H1 (cell line): ENCODE measurements around the gene MED13. TPM values are rescaled to one million over a fixed set of nuclear protein-coding genes. Genes with fewer than 3 reads are reported as not detected.

Source experiments
- CTCF ChIA-PET: fragments of 300-600 bp; sonication (Branson Sonifier 250); formaldehyde crosslinking; loops from one replicate; lab custom pipeline; 2021; ENCODE audit not compliant: partially characterized antibody; lab: Charles Lee
- POLR2A ChIA-PET: fragments of 300-600 bp; sonication (Branson Sonifier 250); formaldehyde crosslinking; loops from one replicate; lab custom pipeline; 2021; ENCODE audit warnings: inconsistent platforms; ENCODE audit not compliant: partially characterized antibody; lab: Charles Lee
- DNase-seq, 2 experiments: peaks; one replicate each; pipeline versions ENCODE4 v3.0.0 to v3.0.0-alpha.2; 2010 to 2022; ENCODE audit warnings: low spot score in 2 of 2, low read depth in 1 of 2, mixed read lengths in 1 of 2
- FAIRE-seq: peaks from 2 replicates; lab custom pipeline; 2011; peaks lifted over from hg19 to GRCh38; lab: Jason Lieb, UNC
- H2AFZ ChIP-seq: 2 replicates; pipeline ENCODE4 v1.8.1; 2012; ENCODE audit warnings: low read length, inconsistent platforms
- H2AK5ac ChIP-seq: 2 replicates; pipeline ENCODE4 v1.6.1; 2013; ENCODE audit warnings: low read depth, low read length
- H2BK120ac ChIP-seq: replicated peaks from 2 replicates; pipeline ENCODE3; 2013; ENCODE audit warnings: low read depth, low read length, inconsistent platforms
- H2BK12ac ChIP-seq: 2 replicates; pipeline ENCODE4 v1.6.1; 2013; ENCODE audit warnings: low read depth, low read length
- H2BK15ac ChIP-seq: 2 replicates; pipeline ENCODE4 v1.6.1; 2013; ENCODE audit warnings: low read length
- H2BK20ac ChIP-seq: 2 replicates; pipeline ENCODE4 v1.6.1; 2013; ENCODE audit warnings: low read length
- H2BK5ac ChIP-seq: 2 replicates; pipeline ENCODE4 v1.6.1; 2013; ENCODE audit warnings: low read depth, low read length
- H3K14ac ChIP-seq: 2 replicates; pipeline ENCODE4 v1.6.1; 2013; ENCODE audit warnings: inconsistent platforms; ENCODE audit not compliant: insufficient read length
- H3K18ac ChIP-seq: 2 replicates; pipeline ENCODE4 v1.6.1; 2013; ENCODE audit warnings: low read length; ENCODE audit errors: extremely low read depth
- H3K23ac ChIP-seq: 2 replicates; pipeline ENCODE4 v1.6.1; 2013; ENCODE audit warnings: inconsistent platforms; ENCODE audit not compliant: insufficient read length
- H3K23me2 ChIP-seq: 2 replicates; pipeline ENCODE4 v1.6.1; 2013; ENCODE audit warnings: low read depth, low read length
- H3K27ac ChIP-seq: 2 replicates; pipeline ENCODE4 v1.6.1; 2011; ENCODE audit warnings: low read depth, low read length, inconsistent platforms
- H3K27me3 ChIP-seq, 4 experiments: replicated peaks in 1 of 4; 1 replicate in 1 of 4; 2 replicates in 3 of 4; pipeline versions ENCODE4 v1.6.1 to v1.8.1; 2011 to 2013; ENCODE audit warnings: low read length in 3 of 4, mild to moderate bottlenecking in 3 of 4, inconsistent platforms in 2 of 4, mixed read lengths in 2 of 4, moderate library complexity in 1 of 4; ENCODE audit not compliant: control insufficient read depth in 3 of 4, insufficient read depth in 3 of 4; ENCODE audit errors: extremely low read depth in 1 of 4
- H3K36me3 ChIP-seq, 4 experiments: 2 replicates each; pipeline versions ENCODE4 v1.6.1 to v1.8.1; 2011 to 2013; ENCODE audit warnings: mild to moderate bottlenecking in 4 of 4, low read length in 3 of 4, moderate library complexity in 2 of 4, control low read depth in 1 of 4, inconsistent platforms in 1 of 4; ENCODE audit not compliant: insufficient read depth in 4 of 4, control insufficient read depth in 2 of 4
- H3K4ac ChIP-seq: replicated peaks from 2 replicates; pipeline ENCODE3; 2013; ENCODE audit warnings: low read length, low read depth, mixed read lengths, inconsistent platforms; ENCODE audit not compliant: insufficient read length
- H3K4me1 ChIP-seq, 4 experiments: replicated peaks in 1 of 4; 1 replicate in 1 of 4; 2 replicates in 3 of 4; pipeline versions ENCODE4 v1.6.1 to v1.8.1; 2011 to 2013; ENCODE audit warnings: low read length in 3 of 4, inconsistent platforms in 2 of 4, mixed read lengths in 1 of 4; ENCODE audit not compliant: insufficient read depth in 4 of 4, control insufficient read depth in 3 of 4
- H3K4me2 ChIP-seq, 2 experiments: 2 replicates each; pipeline versions ENCODE4 v1.6.1 to v1.8.1; 2011 to 2013; ENCODE audit warnings: low read depth in 2 of 2, low read length in 2 of 2, control low read depth in 1 of 2, inconsistent platforms in 1 of 2, mild to moderate bottlenecking in 1 of 2; ENCODE audit not compliant: insufficient read depth in 1 of 2
- H3K4me3 ChIP-seq, 4 experiments: fragments of 200-600, 300-600 bp in 1 of 4; sonication (generic), shearing (Covaris generic), sonication (Bioruptor Twin) in 1 of 4; 2 replicates each; pipeline versions ENCODE4 v1.5.1 to v1.8.1; 2011 to 2016; ENCODE audit warnings: low read length in 4 of 4, low read depth in 3 of 4, control low read depth in 2 of 4, inconsistent platforms in 2 of 4, mild to moderate bottlenecking in 2 of 4, mixed read lengths in 1 of 4, moderate library complexity in 1 of 4; ENCODE audit not compliant: insufficient read depth in 2 of 4; ENCODE audit errors: extremely low read depth in 1 of 4
- H3K56ac ChIP-seq: replicated peaks from 2 replicates; pipeline ENCODE3; 2013; ENCODE audit warnings: low read depth, mild to moderate bottlenecking, mixed read lengths, low read length, inconsistent platforms; ENCODE audit not compliant: insufficient read length
- H3K79me1 ChIP-seq: 2 replicates; pipeline ENCODE4 v1.6.1; 2013; ENCODE audit warnings: low read depth, low read length, control low read depth
- H3K79me2 ChIP-seq, 2 experiments: 2 replicates each; pipeline versions ENCODE4 v1.6.1 to v1.8.1; 2012 to 2013; ENCODE audit warnings: low read length in 2 of 2, mild to moderate bottlenecking in 2 of 2, inconsistent platforms in 1 of 2; ENCODE audit not compliant: insufficient read depth in 2 of 2, control insufficient read depth in 1 of 2
- H3K9ac ChIP-seq, 4 experiments: replicated peaks in 1 of 4; 1 replicate in 1 of 4; 2 replicates in 3 of 4; pipeline versions ENCODE4 v1.6.1 to v1.8.1; 2011 to 2013; ENCODE audit warnings: low read depth in 3 of 4, low read length in 3 of 4, control low read depth in 2 of 4, mild to moderate bottlenecking in 2 of 4, moderate library complexity in 2 of 4, inconsistent platforms in 1 of 4; ENCODE audit errors: extremely low read depth in 1 of 4
- H3K9me3 ChIP-seq, 2 experiments: 2 replicates each; pipeline versions ENCODE4 v1.6.1 to v1.8.1; 2012 to 2013; ENCODE audit warnings: mild to moderate bottlenecking in 2 of 2, moderate library complexity in 2 of 2, control low read depth in 1 of 2, inconsistent platforms in 1 of 2, low read depth in 1 of 2, low read length in 1 of 2, mixed read lengths in 1 of 2; ENCODE audit not compliant: insufficient read depth in 2 of 2
- H4K20me1 ChIP-seq, 2 experiments: replicated peaks in 1 of 2; 2 replicates each; pipeline versions ENCODE3 to v1.8.1; 2011 to 2013; ENCODE audit warnings: inconsistent platforms in 2 of 2, low read length in 2 of 2, mild to moderate bottlenecking in 1 of 2; ENCODE audit not compliant: insufficient read depth in 2 of 2, control insufficient read depth in 1 of 2
- H4K5ac ChIP-seq: 2 replicates; pipeline ENCODE4 v1.6.1; 2013; ENCODE audit warnings: low read length, low read depth, mixed read lengths, inconsistent platforms; ENCODE audit not compliant: insufficient read length
- H4K8ac ChIP-seq: 2 replicates; pipeline ENCODE4 v1.8.0; 2013; ENCODE audit warnings: mild to moderate bottlenecking, moderate library complexity, low read length, inconsistent platforms; ENCODE audit not compliant: insufficient read depth; ENCODE audit errors: extremely low read depth
- H4K91ac ChIP-seq: replicated peaks from 2 replicates; pipeline ENCODE3; 2013; ENCODE audit warnings: low read length, mixed read lengths, inconsistent platforms; ENCODE audit not compliant: insufficient read length
- BCL11A ChIP-seq, 2 experiments: IDR thresholded peaks; one replicate each; pipeline ENCODE4 v1.6.1; 2011; ENCODE audit warnings: low read depth in 2 of 2, low read length in 2 of 2, mild to moderate bottlenecking in 2 of 2
- WGBS, 2 experiments: shearing (Covaris generic) in 1 of 2; methylation state at CpG; one replicate each; pipeline versions ENCODE4 v1.1.6 to v1.1.7; 2013 to 2015; ENCODE audit warnings: low lambda C conversion rate in 2 of 2, mixed read lengths in 2 of 2, inconsistent platforms in 1 of 2, low coverage in 1 of 2, missing lambda C conversion rate in 1 of 2; ENCODE audit not compliant: insufficient replicate concordance in 2 of 2, insufficient coverage in 1 of 2, insufficient read length in 1 of 2; ENCODE audit errors: extremely low coverage in 1 of 2, missing lambda C conversion rate in 1 of 2; 5-methylcytosine and 5-hydroxymethylcytosine counted together
- polyA plus RNA-seq, 7 experiments: library from polyadenylated mRNA; depleted of rRNA in 3 of 7; stranded (reverse) in 5 of 7; unstranded in 2 of 7; fragments of >200 nt in 5 of 7; fragments of 200-250 nt in 2 of 7; gene quantifications; 1 replicate in 5 of 7; 2 replicates in 1 of 7; 4 replicates in 1 of 7; pipeline versions ENCODE4 v1.2.1 to v1.2.3, GENCODE V29; 2011 to 2013; ENCODE audit warnings: missing spikeins in 2 of 7, mixed read lengths in 2 of 7
- total RNA-seq: library from RNA; stranded (reverse); fragmentation: NEBNext Ultra II Directional; extraction: Animal tissue kit (Norgen Biotek cat#: 25700); gene quantifications from 2 replicates; pipeline ENCODE4 v1.2.1, GENCODE V29; 2021

Gene MED13
- total and polyA plus RNA-seq, 2 of the 8 experiments (the other 6 are each of a cell fraction or from before 2014, with no cell fraction given), result 11.3 to 44.8 TPM

GRCh38 chr17:62090868-62091267 is 25.8 kb upstream of the MED13 start:
- H2BK15ac ChIP-seq, result no peak overlapping the region
- no peak overlapping the region for H3K4me2 ChIP-seq
- H3K56ac ChIP-seq, result no peak overlapping the region
- no peak overlapping the region for H2BK120ac ChIP-seq
- H3K27ac ChIP-seq, result no peak overlapping the region
- H2AK5ac ChIP-seq, result no peak overlapping the region
- H4K91ac ChIP-seq, result no peak overlapping the region
- CTCF ChIA-PET, result interaction anchor here (0.8 to 2.2 kb wide), 3 partner anchors 13 to 19 kb away, joined by 3 to 11 read pairs (median 4); no protein-coding TSS in a partner anchor
- H3K36me3 ChIP-seq, result no peaks in the 10 kb centered on the region
- no peaks in the 10 kb centered on the region for H3K79me2 ChIP-seq
- no peak overlapping the region for H3K4ac ChIP-seq
- H3K27me3 ChIP-seq, result no peaks in the 10 kb centered on the region
- H3K14ac ChIP-seq, result no peak overlapping the region
- H3K4me3 ChIP-seq, result no peak overlapping the region
- no peak overlapping the region for H2AFZ ChIP-seq
- no peaks in the 10 kb centered on the region for H4K20me1 ChIP-seq
- no peaks in the 10 kb centered on the region for H3K23me2 ChIP-seq
- 87% methylated on average over 9 of the region's 9 CpGs; no CpG with 5 or more reads in 1 of the 2 experiments for WGBS, 2 experiments
- POLR2A ChIA-PET, result interaction anchor here (0.6 to 1.4 kb wide), 2 partner anchors 38 to 188 kb away, joined by 3 read pairs; no protein-coding TSS in a partner anchor
- no peak overlapping the region for H3K18ac ChIP-seq
- H3K9me3 ChIP-seq, result no peaks in the 10 kb centered on the region
- H2BK12ac ChIP-seq, result no peak overlapping the region
- no peak overlapping the region for H2BK20ac ChIP-seq
- no peaks in the 10 kb centered on the region for H3K4me1 ChIP-seq
- no peak overlapping the region for H3K9ac ChIP-seq
- no peak for FAIRE-seq
- no peaks in the 10 kb centered on the region for H3K79me1 ChIP-seq
- no peak overlapping the region for H4K5ac ChIP-seq
- H3K23ac ChIP-seq, result no peak overlapping the region
- TF ChIP-seq BCL11A (IDR thresholded peaks at IDR 0.05; ENCODE audit: low read depth in 2 of 2, low read length in 2 of 2), result no peak
- no peak for DNase-seq
- no peak overlapping the region for H2BK5ac ChIP-seq
- H4K8ac ChIP-seq, result no peak overlapping the region
